ENCODE results near the gene PADI3.

Gene PADI3

DNA sequence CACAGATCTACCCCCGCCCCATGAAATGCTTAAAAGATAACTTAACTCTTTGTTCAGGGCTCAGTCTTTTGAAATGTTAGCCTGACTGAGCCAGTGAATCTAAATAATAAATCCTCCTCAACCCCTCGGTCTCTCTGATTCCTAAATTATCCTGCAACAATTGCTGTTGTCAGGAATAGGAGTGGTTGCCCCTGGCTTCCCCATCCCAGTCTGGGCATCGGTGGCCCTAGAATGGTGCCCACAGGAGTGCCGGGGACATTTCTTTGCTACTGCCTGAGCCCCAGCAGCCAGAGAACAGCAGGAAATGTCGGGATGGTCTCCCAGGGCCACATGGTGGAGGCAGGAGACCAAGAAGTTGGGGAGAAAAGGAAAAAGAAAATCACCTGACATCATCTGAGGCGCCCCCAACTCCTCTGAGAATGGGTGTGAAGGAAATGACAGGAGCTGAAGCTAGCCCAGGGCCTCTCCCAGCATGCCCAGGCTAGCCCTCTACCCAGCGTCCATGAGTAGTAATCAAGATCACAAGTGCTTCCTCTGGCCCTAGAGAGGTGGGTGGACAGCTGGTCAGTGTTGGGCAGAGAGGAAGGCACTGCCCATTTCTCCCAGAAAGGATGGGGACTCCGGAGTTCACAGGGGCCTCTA lies 60.6 kb downstream of the PADI3 start:
- no peak for DNase-seq (ENCODE audit: extremely low read depth, insufficient read length)
- Histone ChIP-seq H3K4me3 (replicated peaks; ENCODE audit: low read depth, low read length) (no peak overlapping the region), H3K27me3 (replicated peaks; ENCODE audit: control insufficient read depth, insufficient read depth, low read length) (peaks cover 2% of the 10 kb centered on the region), H3K36me3 (ENCODE audit: control insufficient read depth, insufficient read depth, low read length) (no peaks in the 10 kb centered on the region)
- TF ChIP-seq, protein P1, sequence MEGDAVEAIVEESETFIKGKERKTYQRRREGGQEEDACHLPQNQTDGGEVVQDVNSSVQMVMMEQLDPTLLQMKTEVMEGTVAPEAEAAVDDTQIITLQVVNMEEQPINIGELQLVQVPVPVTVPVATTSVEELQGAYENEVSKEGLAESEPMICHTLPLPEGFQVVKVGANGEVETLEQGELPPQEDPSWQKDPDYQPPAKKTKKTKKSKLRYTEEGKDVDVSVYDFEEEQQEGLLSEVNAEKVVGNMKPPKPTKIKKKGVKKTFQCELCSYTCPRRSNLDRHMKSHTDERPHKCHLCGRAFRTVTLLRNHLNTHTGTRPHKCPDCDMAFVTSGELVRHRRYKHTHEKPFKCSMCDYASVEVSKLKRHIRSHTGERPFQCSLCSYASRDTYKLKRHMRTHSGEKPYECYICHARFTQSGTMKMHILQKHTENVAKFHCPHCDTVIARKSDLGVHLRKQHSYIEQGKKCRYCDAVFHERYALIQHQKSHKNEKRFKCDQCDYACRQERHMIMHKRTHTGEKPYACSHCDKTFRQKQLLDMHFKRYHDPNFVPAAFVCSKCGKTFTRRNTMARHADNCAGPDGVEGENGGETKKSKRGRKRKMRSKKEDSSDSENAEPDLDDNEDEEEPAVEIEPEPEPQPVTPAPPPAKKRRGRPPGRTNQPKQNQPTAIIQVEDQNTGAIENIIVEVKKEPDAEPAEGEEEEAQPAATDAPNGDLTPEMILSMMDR (IDR thresholded peaks at IDR 0.05; ENCODE audit: insufficient read depth, low read length, poor library complexity, severe bottlenecking) = no peak

DNA sequence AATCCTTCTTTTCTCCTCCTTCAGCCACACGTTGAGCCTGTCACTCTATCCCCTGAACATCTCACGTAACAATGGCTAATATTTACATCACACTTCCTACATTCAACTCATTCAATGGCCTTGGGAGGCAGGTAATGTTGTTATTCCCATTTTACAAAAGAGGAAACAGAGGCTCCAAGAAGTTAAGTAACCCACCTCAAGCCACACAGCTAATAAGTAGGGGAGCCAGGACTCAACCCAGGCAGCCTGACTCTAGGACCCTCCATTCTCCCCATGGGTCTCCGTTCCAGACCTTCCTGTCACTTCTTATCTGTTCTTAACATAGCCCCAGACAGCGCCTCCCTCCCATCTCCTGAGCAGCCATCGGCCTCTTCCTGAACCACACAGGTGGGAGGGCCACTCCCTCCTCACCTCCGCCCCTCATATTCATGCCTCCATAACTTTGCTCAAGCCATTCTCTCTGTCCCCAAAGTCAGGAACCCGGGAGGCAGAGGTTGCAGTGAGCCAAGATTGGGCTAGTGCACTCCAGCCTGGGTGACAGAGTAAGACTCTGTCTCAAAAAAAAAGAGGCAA lies 61.3 kb downstream of the PADI3 start:
- TF ChIP-seq, protein P1 (IDR thresholded peaks at IDR 0.05; ENCODE audit: insufficient read depth, low read length, poor library complexity, severe bottlenecking) = no peak
- H3K4me3 ChIP-seq (replicated peaks; ENCODE audit: low read depth, low read length) = no peak overlapping the region
- peaks cover 2% of the 10 kb centered on the region; the same call in 1 of the 2 replicates for H3K27me3 ChIP-seq (replicated peaks; ENCODE audit: control insufficient read depth, insufficient read depth, low read length)
- no peak for DNase-seq (ENCODE audit: extremely low read depth, insufficient read length)
- no peaks in the 10 kb centered on the region for H3K36me3 ChIP-seq (ENCODE audit: control insufficient read depth, insufficient read depth, low read length)

DNA sequence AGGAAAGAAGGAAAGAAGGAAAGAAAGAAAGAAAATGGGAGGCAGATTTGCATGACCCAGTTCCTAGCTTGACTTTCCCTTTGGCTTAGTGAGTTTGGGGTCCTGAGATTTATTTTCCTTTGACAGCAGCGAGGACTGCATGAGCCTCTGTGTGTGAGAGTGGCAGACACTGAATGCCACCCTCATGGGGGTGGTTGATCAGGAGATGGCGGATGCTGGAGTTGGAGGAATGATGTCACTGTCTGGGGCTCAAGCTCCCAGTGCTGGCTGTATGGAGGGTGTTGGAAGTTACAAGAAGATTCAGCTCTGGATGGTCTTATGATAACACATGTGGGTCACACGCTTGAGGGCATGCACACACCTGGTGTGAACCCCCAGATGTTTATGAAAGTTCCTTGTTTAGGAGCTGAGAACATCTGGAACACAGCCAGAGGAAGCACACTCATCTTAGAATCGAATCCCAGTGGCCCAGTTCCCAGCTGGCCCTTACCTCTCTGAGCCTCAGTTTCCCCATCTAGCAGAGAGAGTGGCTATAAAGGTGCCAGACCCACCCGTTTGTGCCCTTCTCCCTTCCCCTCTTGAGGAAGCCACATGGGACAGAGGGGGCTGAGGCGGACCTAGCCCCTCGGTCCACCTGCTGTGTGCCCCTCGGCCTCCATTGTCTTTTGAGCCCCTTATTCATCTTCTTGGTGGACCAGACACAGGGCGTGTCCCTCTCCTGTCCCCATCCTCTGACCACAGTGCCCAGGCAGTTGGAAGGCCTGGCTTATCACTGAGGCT lies 64.8 kb downstream of the PADI3 start:
- TF ChIP-seq, protein P1 (IDR thresholded peaks at IDR 0.05; ENCODE audit: insufficient read depth, low read length, poor library complexity, severe bottlenecking) = no peak
- H3K4me3 ChIP-seq (replicated peaks; ENCODE audit: low read depth, low read length) = no peak overlapping the region
- no peak for DNase-seq (ENCODE audit: extremely low read depth, insufficient read length)
- no peaks in the 10 kb centered on the region for H3K36me3 ChIP-seq (ENCODE audit: control insufficient read depth, insufficient read depth, low read length)
- H3K27me3 ChIP-seq (replicated peaks; ENCODE audit: control insufficient read depth, insufficient read depth, low read length) = peaks cover 2% of the 10 kb centered on the region; the same call in 1 of the 2 replicates

DNA sequence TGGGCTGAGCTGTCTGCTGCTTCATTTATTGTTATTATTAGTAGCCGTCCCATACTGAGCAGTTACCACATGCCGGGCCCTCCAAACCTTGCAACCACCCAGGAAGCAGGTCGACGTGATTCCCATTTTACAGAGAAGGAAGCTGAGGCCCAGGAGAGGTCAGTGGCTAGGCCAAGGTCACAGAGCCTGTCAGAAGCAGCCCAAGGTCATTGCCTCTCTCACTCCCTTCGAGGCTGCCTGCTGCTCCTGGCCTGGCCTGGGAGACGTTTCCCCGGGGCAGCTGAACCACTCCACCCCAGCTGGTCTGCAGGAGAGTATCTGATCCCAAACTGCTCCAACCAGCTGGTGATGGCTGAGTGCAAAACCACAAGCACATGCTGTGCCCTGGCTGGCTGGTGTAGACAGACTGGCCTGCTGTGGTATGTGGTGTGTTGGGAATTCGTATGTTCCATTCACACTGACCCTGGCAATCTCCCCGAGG lies 65.6 kb downstream of the PADI3 start:
- H3K27me3 ChIP-seq (replicated peaks; ENCODE audit: control insufficient read depth, insufficient read depth, low read length) = peaks cover 2% of the 10 kb centered on the region; the same call in 1 of the 2 replicates

DNA sequence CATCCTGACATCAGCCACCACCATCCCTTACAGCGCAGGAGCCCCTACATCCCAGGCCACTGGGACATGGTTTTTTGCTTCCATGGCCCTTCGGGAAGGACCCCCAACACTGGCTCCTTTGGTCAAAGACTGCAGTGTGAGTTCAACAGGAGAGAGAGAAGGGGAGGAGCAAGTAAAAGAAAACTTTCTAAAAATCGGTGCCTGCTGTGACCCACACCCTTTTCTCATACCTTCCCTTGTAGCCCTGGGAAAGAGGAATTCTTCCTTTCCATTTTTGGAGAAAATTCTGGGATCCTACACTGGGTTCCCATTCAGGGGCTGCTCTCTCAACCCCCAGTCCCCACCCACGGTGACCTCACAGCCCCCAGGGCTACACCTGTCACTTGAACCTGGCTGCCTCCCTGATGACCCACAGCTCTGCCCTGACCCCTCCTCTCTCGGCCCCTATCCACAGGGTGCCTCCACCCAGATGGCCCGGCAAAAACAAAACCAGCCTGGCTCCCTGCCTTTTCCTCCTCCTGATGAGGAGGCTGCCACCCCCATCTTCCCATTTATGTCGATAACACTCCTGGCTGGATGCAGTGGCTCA lies 66.7 kb downstream of the PADI3 start:
- peaks cover 2% of the 10 kb centered on the region; the same call in 1 of the 2 replicates for H3K27me3 ChIP-seq (replicated peaks; ENCODE audit: control insufficient read depth, insufficient read depth, low read length)
- DNase-seq (ENCODE audit: extremely low read depth, insufficient read length) = no peak
- H3K4me3 ChIP-seq (replicated peaks; ENCODE audit: low read depth, low read length) = no peak overlapping the region
- TF ChIP-seq, protein P1 (IDR thresholded peaks at IDR 0.05; ENCODE audit: insufficient read depth, low read length, poor library complexity, severe bottlenecking) = no peak
- no peaks in the 10 kb centered on the region for H3K36me3 ChIP-seq (ENCODE audit: control insufficient read depth, insufficient read depth, low read length)

More for the DNA sequence above, 65.6 kb downstream of the PADI3 start:
- no peak for DNase-seq (ENCODE audit: extremely low read depth, insufficient read length)
- TF ChIP-seq, protein P1 (IDR thresholded peaks at IDR 0.05; ENCODE audit: insufficient read depth, low read length, poor library complexity, severe bottlenecking) = no peak
- Histone ChIP-seq H3K36me3 (ENCODE audit: control insufficient read depth, insufficient read depth, low read length) (no peaks in the 10 kb centered on the region), H3K4me3 (replicated peaks; ENCODE audit: low read depth, low read length) (no peak overlapping the region)
